K562 treated with DMSO at 1 percent for 24 hours (cell line): ENCODE measurements around the gene ALOX5. TPM values are rescaled to one million over a fixed set of nuclear protein-coding genes. Genes with fewer than 3 reads are reported as not detected.

Experiments used
- total RNA-seq: library from RNA; unstranded; fragments of 300-600 nt; gene quantifications from 2 replicates; pipeline ENCODE4 v1.2.3, GENCODE V29; 2022; ENCODE audit warnings: low read depth; ENCODE audit not compliant: insufficient read depth

Gene ALOX5
- 18.6 and 19.7 TPM in 2 replicates for total RNA-seq

DNA sequence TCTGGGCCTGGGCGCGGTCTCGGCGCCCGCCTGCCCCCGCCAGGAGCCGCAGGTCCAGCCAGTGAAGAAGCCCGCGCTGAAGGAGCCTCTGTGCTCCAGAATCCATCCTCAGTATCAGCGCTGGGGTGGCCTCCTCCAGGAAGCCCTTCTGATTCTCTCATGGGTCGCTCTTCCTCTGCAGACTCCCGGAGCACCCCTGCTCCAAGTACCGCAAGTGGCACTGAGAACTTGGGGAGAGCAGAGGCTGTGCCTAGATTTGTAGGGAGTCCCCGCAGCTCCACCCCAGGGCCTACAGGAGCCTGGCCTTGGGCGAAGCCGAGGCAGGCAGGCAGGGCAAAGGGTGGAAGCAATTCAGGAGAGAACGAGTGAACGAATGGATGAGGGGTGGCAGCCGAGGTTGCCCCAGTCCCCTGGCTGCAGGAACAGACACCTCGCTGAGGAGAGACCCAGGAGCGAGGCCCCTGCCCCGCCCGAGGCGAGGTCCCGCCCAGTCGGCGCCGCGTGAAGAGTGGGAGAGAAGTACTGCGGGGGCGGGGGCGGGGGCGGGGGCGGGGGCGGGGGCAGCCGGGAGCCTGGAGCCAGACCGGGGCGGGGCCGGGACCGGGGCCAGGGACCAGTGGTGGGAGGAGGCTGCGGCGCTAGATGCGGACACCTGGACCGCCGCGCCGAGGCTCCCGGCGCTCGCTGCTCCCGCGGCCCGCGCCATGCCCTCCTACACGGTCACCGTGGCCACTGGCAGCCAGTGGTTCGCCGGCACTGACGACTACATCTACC is at the start of gene ALOX5:
Gene ALOX5 (plus strand): TSS at position 641 of the 774 bp plus-strand sequence. CDS start 64 bp downstream, at position 705.

Other genes starting within 250 kb of the ALOX5 start
- gene OR13A1, start 58.6 kb upstream of the ALOX5 start, total RNA-seq = 0.38 and 0.53 TPM in 2 replicates